Measurements from ENCODE around the gene MEFV. TPM values are rescaled to one million over a fixed set of nuclear protein-coding genes. Genes with fewer than 3 reads are reported as not detected.

The MEFV gene
- total and polyA plus RNA-seq, 10 of the 15 experiments (the other 5 are each of a cell fraction or from before 2014, with no cell fraction given), result 0.03 to 0.11 (median 0.09) TPM; not detected in 5

DNA sequence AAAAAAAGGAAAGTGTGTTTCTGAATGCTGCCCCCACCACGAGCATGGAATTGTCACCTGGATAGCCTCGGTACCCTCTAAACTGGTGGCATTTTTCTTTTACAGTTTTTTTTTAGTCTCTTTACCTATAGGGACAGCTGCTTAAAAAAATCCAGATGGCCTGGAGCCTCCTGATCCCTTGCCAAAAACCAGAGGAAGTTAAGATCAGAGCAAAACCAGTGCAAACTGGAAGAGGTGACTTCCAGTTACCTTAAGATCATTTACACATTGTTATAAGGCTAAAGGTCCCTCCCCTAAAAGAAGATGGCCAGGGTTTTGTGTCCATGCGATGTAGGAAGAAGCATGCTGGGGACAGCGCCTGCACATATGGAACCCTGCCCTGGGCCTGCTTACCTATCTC lies 3.5 kb downstream of the MEFV start:
- in situ Hi-C loops (cut with MboI) (no loop called here), intact Hi-C loops (cut with micrococcal nuclease; ENCODE audit: unreplicated experiment) (no loop called here)
- CTCF ChIA-PET, result no interaction called here
- H2AFZ ChIP-seq (ENCODE audit: control insufficient read depth, low read depth, low read length), result no peak overlapping the region
- DNase-seq (ENCODE audit: low read depth, low spot score) (no peak), FAIRE-seq (no peak), ATAC-seq (no peak)
- BruUV-seq (replicated peaks), result no TSS peak
- H3K4me2 ChIP-seq (ENCODE audit: control insufficient read depth, insufficient read depth), result no peak overlapping the region
- no peak for TF ChIP-seq SP1 (IDR thresholded peaks at IDR 0.05; ENCODE audit: low read depth, low read length)
- TF ChIP-seq, protein P1, sequence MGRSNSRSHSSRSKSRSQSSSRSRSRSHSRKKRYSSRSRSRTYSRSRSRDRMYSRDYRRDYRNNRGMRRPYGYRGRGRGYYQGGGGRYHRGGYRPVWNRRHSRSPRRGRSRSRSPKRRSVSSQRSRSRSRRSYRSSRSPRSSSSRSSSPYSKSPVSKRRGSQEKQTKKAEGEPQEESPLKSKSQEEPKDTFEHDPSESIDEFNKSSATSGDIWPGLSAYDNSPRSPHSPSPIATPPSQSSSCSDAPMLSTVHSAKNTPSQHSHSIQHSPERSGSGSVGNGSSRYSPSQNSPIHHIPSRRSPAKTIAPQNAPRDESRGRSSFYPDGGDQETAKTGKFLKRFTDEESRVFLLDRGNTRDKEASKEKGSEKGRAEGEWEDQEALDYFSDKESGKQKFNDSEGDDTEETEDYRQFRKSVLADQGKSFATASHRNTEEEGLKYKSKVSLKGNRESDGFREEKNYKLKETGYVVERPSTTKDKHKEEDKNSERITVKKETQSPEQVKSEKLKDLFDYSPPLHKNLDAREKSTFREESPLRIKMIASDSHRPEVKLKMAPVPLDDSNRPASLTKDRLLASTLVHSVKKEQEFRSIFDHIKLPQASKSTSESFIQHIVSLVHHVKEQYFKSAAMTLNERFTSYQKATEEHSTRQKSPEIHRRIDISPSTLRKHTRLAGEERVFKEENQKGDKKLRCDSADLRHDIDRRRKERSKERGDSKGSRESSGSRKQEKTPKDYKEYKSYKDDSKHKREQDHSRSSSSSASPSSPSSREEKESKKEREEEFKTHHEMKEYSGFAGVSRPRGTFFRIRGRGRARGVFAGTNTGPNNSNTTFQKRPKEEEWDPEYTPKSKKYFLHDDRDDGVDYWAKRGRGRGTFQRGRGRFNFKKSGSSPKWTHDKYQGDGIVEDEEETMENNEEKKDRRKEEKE (IDR thresholded peaks at IDR 0.05), result no peak
- TF ChIP-seq ATF7 (IDR thresholded peaks at IDR 0.05; ENCODE audit: low read depth), result no peak
- TF ChIP-seq STAT3 (IDR thresholded peaks at IDR 0.05; ENCODE audit: low read depth, low read length), result no peak
- TF ChIP-seq RUNX3 (IDR thresholded peaks at IDR 0.05; ENCODE audit: low read length), result no peak
- TF ChIP-seq, protein P2, sequence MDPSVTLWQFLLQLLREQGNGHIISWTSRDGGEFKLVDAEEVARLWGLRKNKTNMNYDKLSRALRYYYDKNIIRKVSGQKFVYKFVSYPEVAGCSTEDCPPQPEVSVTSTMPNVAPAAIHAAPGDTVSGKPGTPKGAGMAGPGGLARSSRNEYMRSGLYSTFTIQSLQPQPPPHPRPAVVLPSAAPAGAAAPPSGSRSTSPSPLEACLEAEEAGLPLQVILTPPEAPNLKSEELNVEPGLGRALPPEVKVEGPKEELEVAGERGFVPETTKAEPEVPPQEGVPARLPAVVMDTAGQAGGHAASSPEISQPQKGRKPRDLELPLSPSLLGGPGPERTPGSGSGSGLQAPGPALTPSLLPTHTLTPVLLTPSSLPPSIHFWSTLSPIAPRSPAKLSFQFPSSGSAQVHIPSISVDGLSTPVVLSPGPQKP (IDR thresholded peaks at IDR 0.05; ENCODE audit: low read depth, low read length), result no peak
- TF ChIP-seq JUNB (IDR thresholded peaks at IDR 0.05), result no peak
- TF ChIP-seq, protein P3, sequence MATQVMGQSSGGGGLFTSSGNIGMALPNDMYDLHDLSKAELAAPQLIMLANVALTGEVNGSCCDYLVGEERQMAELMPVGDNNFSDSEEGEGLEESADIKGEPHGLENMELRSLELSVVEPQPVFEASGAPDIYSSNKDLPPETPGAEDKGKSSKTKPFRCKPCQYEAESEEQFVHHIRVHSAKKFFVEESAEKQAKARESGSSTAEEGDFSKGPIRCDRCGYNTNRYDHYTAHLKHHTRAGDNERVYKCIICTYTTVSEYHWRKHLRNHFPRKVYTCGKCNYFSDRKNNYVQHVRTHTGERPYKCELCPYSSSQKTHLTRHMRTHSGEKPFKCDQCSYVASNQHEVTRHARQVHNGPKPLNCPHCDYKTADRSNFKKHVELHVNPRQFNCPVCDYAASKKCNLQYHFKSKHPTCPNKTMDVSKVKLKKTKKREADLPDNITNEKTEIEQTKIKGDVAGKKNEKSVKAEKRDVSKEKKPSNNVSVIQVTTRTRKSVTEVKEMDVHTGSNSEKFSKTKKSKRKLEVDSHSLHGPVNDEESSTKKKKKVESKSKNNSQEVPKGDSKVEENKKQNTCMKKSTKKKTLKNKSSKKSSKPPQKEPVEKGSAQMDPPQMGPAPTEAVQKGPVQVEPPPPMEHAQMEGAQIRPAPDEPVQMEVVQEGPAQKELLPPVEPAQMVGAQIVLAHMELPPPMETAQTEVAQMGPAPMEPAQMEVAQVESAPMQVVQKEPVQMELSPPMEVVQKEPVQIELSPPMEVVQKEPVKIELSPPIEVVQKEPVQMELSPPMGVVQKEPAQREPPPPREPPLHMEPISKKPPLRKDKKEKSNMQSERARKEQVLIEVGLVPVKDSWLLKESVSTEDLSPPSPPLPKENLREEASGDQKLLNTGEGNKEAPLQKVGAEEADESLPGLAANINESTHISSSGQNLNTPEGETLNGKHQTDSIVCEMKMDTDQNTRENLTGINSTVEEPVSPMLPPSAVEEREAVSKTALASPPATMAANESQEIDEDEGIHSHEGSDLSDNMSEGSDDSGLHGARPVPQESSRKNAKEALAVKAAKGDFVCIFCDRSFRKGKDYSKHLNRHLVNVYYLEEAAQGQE (IDR thresholded peaks at IDR 0.05; ENCODE audit: low read depth, low read length), result no peak
- TF ChIP-seq SIX5 (IDR thresholded peaks at IDR 0.05; ENCODE audit: low read depth, low read length, severe bottlenecking), result no peak
- TF ChIP-seq YBX1 (IDR thresholded peaks at IDR 0.05), result no peak
- TF ChIP-seq, protein P4, sequence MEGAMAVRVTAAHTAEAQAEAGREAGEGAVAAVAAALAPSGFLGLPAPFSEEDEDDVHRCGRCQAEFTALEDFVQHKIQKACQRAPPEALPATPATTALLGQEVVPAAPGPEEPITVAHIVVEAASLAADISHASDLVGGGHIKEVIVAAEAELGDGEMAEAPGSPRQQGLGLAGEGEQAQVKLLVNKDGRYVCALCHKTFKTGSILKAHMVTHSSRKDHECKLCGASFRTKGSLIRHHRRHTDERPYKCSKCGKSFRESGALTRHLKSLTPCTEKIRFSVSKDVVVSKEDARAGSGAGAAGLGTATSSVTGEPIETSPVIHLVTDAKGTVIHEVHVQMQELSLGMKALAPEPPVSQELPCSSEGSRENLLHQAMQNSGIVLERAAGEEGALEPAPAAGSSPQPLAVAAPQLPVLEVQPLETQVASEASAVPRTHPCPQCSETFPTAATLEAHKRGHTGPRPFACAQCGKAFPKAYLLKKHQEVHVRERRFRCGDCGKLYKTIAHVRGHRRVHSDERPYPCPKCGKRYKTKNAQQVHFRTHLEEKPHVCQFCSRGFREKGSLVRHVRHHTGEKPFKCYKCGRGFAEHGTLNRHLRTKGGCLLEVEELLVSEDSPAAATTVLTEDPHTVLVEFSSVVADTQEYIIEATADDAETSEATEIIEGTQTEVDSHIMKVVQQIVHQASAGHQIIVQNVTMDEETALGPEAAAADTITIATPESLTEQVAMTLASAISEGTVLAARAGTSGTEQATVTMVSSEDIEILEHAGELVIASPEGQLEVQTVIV (IDR thresholded peaks at IDR 0.05; ENCODE audit: borderline replicate concordance, partially characterized antibody), result no peak
- no peak for TF ChIP-seq SMC3 (IDR thresholded peaks at IDR 0.05; ENCODE audit: borderline replicate concordance, low read length)
- TF ChIP-seq RELA (IDR thresholded peaks at IDR 0.05; ENCODE audit: borderline replicate concordance, partially characterized antibody), result no peak
- no peak for TF ChIP-seq CBX3 (IDR thresholded peaks at IDR 0.05; ENCODE audit: borderline replicate concordance, low read depth)
- TF ChIP-seq SUPT20H (IDR thresholded peaks at IDR 0.05; ENCODE audit: borderline replicate concordance, control insufficient read depth, low read depth, low read length), result no peak
- H3K4me1 ChIP-seq (ENCODE audit: control insufficient read depth, insufficient read depth, low read length), result no peaks in the 10 kb centered on the region
- SMC1A ChIA-PET (ENCODE audit: uncharacterized antibody, unreplicated experiment), result no interaction called here
- no peaks in the 10 kb centered on the region for H3K79me2 ChIP-seq (ENCODE audit: control insufficient read depth, insufficient read depth, low read length)
- H3K36me3 ChIP-seq (ENCODE audit: control insufficient read depth in 2 of 2, insufficient read depth in 2 of 2, low read length in 1 of 2), result no peaks in the 10 kb centered on the region
- H3K27me3 ChIP-seq (replicated peaks in 1 of 2; ENCODE audit: control insufficient read depth in 2 of 2, insufficient read depth in 2 of 2, low read length in 1 of 2), result no peaks in the 10 kb centered on the region; a peak in 1 of 4 replicates
- RAD21 ChIA-PET (ENCODE audit: unreplicated experiment), result no interaction called here
- H3K9ac ChIP-seq (ENCODE audit: control insufficient read depth, insufficient read depth, low read length), result no peak overlapping the region
- WGBS (ENCODE audit: insufficient coverage, insufficient replicate concordance, low lambda C conversion rate, missing lambda C conversion rate), result 49% methylated on average over 4 of the region's 4 CpGs
- no peak overlapping the region for H3K27ac ChIP-seq (ENCODE audit: control insufficient read depth, insufficient read depth)
- no peak overlapping the region for H3K4me3 ChIP-seq
- H3K9me3 ChIP-seq (replicated peaks; ENCODE audit: control insufficient read depth, insufficient read depth, low read length), result no peaks in the 10 kb centered on the region
- H4K20me1 ChIP-seq (ENCODE audit: control insufficient read depth, insufficient read depth), result no peaks in the 10 kb centered on the region
- POLR2A ChIA-PET, result interaction anchor here (0.7 kb wide), 1 partner anchor 56 kb away, joined by 4 read pairs; no protein-coding TSS in a partner anchor
